ENCODE measurements around the gene STXBP6. TPM values are rescaled to one million over a fixed set of nuclear protein-coding genes. Genes with fewer than 3 reads are reported as not detected.

STXBP6 gene
- total RNA-seq, 1 donor from 2014 or later, result 0.51 TPM

DNA sequence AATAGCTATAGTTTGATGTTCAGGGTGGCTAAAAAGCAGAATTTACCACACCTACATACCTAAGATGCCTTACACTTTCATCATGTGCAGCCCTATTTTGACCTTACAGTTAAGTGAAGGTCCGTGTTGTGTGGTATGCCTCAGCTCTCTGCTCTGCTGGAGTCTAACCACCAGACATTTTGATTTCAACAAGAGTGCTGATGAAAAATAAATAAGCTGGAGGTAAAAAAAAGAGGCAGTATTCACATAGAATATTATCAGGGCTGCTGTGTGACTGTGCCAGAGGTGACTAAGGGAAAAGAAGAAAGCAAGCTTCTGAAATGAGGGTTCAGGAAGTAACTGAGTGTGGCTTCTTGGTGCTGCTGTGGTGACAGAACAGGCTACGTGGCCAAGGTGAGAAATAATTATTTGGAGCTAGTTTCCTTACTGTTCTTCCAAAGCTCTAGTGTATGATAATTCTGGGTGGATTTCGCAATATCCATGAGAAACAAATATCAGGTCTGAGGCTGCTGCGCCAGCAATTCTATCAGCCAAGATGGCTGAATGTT, 188.8 kb downstream of the STXBP6 start:
- Mint-ChIP-seq H3K4me3 (ENCODE audit: unreplicated experiment) (no peak overlapping the region), H3K4me1 (ENCODE audit: unreplicated experiment) (peaks cover 24% of the 10 kb centered on the region), H3K27me3 (ENCODE audit: unreplicated experiment) (no peaks in the 10 kb centered on the region), H3K9me3 (ENCODE audit: unreplicated experiment) (no peaks in the 10 kb centered on the region), H3K36me3 (ENCODE audit: low read depth, unreplicated experiment) (no peaks in the 10 kb centered on the region), H3K27ac (ENCODE audit: unreplicated experiment) (no peak overlapping the region)
- TF ChIP-seq, protein P1, sequence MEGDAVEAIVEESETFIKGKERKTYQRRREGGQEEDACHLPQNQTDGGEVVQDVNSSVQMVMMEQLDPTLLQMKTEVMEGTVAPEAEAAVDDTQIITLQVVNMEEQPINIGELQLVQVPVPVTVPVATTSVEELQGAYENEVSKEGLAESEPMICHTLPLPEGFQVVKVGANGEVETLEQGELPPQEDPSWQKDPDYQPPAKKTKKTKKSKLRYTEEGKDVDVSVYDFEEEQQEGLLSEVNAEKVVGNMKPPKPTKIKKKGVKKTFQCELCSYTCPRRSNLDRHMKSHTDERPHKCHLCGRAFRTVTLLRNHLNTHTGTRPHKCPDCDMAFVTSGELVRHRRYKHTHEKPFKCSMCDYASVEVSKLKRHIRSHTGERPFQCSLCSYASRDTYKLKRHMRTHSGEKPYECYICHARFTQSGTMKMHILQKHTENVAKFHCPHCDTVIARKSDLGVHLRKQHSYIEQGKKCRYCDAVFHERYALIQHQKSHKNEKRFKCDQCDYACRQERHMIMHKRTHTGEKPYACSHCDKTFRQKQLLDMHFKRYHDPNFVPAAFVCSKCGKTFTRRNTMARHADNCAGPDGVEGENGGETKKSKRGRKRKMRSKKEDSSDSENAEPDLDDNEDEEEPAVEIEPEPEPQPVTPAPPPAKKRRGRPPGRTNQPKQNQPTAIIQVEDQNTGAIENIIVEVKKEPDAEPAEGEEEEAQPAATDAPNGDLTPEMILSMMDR (IDR thresholded peaks at IDR 0.05; ENCODE audit: unreplicated experiment), result no peak
- no peak for DNase-seq (ENCODE audit: low spot score)

DNA sequence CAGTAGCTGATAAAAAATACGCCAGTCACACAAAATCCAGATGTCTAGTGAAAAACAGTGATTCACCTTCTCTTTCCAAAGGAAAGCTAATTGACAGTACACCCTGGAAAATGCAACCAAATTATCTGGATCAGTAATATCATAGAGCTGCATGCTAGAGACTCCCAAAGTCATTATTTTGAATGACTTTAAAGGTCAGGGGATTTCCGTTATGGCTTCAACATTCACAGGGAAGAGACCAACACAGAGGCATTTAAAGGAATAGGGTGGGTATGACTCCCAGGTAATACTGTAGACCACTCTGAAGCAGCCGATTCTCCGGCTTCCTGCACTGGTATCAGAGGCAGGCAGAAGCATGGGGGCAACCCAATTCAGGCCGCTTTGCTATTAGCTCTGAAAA, 190.4 kb downstream of the STXBP6 start:
- no peak for DNase-seq (ENCODE audit: low spot score)
- no peaks in the 10 kb centered on the region for H3K36me3 Mint-ChIP-seq (ENCODE audit: low read depth, unreplicated experiment)
- H3K4me3 Mint-ChIP-seq (ENCODE audit: unreplicated experiment), result no peak overlapping the region
- no peaks in the 10 kb centered on the region for H3K9me3 Mint-ChIP-seq (ENCODE audit: unreplicated experiment)
- no peak overlapping the region for H3K27ac Mint-ChIP-seq (ENCODE audit: unreplicated experiment)
- peaks cover 24% of the 10 kb centered on the region for H3K4me1 Mint-ChIP-seq (ENCODE audit: unreplicated experiment)
- TF ChIP-seq, protein P1 (IDR thresholded peaks at IDR 0.05; ENCODE audit: unreplicated experiment), result no peak
- H3K27me3 Mint-ChIP-seq (ENCODE audit: unreplicated experiment), result no peaks in the 10 kb centered on the region

DNA sequence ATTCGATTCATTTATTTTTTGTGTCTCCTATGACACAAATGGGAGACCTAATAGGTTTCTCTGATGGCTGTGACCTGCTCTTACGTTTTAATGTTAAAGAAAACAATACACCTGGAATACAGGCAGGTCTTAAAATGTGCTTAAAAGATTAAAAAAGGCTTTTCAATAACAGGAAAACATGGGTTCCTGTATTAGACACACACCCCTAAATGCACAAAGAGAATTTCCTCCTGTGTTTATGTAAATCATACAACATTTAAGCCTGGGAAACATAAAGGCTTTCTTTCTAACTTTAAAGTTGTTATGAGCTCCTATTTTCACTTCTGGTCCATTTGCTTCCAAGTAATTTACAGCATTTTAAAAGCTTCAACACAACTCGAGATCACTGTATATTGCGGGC, 191.3 kb downstream of the STXBP6 start:
- no peak overlapping the region for H3K4me3 Mint-ChIP-seq (ENCODE audit: unreplicated experiment)
- DNase-seq (ENCODE audit: low spot score), result no peak
- TF ChIP-seq, protein P1 (IDR thresholded peaks at IDR 0.05; ENCODE audit: unreplicated experiment), result no peak
- H3K27ac Mint-ChIP-seq (ENCODE audit: unreplicated experiment), result no peak overlapping the region
- H3K4me1 Mint-ChIP-seq (ENCODE audit: unreplicated experiment), result peaks cover 27% of the 10 kb centered on the region
- peaks cover 5% of the 10 kb centered on the region for H3K27me3 Mint-ChIP-seq (ENCODE audit: unreplicated experiment)
- H3K9me3 Mint-ChIP-seq (ENCODE audit: unreplicated experiment), result no peaks in the 10 kb centered on the region
- H3K36me3 Mint-ChIP-seq (ENCODE audit: low read depth, unreplicated experiment), result no peaks in the 10 kb centered on the region

DNA sequence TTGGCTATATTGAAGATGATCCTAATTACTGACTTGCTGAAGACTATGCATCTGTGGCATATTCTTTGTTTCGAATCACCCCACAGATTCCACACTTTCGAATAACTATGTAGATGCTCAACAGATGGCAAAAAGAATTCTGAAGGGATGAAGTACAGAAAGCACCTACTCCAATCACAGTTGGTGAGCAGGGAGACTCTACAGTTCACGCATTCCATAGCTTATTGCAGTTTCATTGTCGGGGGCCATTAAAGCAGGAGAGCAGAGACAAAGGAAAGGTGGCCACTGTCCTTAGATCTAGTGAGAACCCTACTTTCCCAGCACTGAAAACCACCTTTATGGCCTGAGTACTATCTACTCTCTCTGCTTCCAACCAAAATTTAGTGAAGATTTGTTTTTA, 191.9 kb downstream of the STXBP6 start:
- H3K27me3 Mint-ChIP-seq (ENCODE audit: unreplicated experiment), result peaks cover 6% of the 10 kb centered on the region
- H3K4me1 Mint-ChIP-seq (ENCODE audit: unreplicated experiment), result peaks cover 28% of the 10 kb centered on the region
- H3K36me3 Mint-ChIP-seq (ENCODE audit: low read depth, unreplicated experiment), result no peaks in the 10 kb centered on the region
- no peak overlapping the region for H3K27ac Mint-ChIP-seq (ENCODE audit: unreplicated experiment)
- H3K4me3 Mint-ChIP-seq (ENCODE audit: unreplicated experiment), result no peak overlapping the region
- H3K9me3 Mint-ChIP-seq (ENCODE audit: unreplicated experiment), result no peaks in the 10 kb centered on the region
- no peak for DNase-seq (ENCODE audit: low spot score)
- TF ChIP-seq, protein P1 (IDR thresholded peaks at IDR 0.05; ENCODE audit: unreplicated experiment), result no peak

DNA sequence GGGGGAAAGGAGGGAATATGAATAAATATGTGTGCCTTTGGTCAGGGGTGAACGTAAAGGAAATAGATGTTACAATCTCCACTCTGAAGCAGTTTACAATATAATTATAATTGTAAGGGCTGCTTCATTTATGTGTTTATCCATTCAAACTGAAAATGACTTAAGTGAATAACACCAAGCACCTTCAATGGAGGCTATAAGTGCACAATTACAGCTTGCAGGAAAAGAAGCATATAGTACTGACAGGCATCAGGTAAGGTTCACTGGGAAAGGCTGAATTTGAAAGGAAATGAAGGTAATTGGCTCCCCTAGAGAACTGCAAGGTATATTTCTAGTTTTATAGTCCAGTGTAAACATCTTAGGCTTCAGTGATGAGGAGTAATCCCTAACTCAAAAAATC, 192.7 kb downstream of the STXBP6 start:
- TF ChIP-seq, protein P1 (IDR thresholded peaks at IDR 0.05; ENCODE audit: unreplicated experiment), result no peak
- no peak overlapping the region for H3K27ac Mint-ChIP-seq (ENCODE audit: unreplicated experiment)
- H3K36me3 Mint-ChIP-seq (ENCODE audit: low read depth, unreplicated experiment), result no peaks in the 10 kb centered on the region

More for the DNA sequence above, 192.7 kb downstream of the STXBP6 start:
- DNase-seq (ENCODE audit: low spot score), result no peak
- Mint-ChIP-seq H3K9me3 (ENCODE audit: unreplicated experiment) (no peaks in the 10 kb centered on the region), H3K4me3 (ENCODE audit: unreplicated experiment) (no peak overlapping the region), H3K27me3 (ENCODE audit: unreplicated experiment) (peaks cover 6% of the 10 kb centered on the region), H3K4me1 (ENCODE audit: unreplicated experiment) (peaks cover 28% of the 10 kb centered on the region)

Measured in endothelial cell (in vitro differentiated cells).